Measurements from ENCODE around the gene KIF19. TPM values are rescaled to one million over a fixed set of nuclear protein-coding genes. Genes with fewer than 3 reads are reported as not detected.
"Not testable (repeated sequence)": the region's sequence is repeated elsewhere in the genome, so short reads cannot be mapped to it uniquely, and the experiment has no call there.

KIF19 gene, protein sequence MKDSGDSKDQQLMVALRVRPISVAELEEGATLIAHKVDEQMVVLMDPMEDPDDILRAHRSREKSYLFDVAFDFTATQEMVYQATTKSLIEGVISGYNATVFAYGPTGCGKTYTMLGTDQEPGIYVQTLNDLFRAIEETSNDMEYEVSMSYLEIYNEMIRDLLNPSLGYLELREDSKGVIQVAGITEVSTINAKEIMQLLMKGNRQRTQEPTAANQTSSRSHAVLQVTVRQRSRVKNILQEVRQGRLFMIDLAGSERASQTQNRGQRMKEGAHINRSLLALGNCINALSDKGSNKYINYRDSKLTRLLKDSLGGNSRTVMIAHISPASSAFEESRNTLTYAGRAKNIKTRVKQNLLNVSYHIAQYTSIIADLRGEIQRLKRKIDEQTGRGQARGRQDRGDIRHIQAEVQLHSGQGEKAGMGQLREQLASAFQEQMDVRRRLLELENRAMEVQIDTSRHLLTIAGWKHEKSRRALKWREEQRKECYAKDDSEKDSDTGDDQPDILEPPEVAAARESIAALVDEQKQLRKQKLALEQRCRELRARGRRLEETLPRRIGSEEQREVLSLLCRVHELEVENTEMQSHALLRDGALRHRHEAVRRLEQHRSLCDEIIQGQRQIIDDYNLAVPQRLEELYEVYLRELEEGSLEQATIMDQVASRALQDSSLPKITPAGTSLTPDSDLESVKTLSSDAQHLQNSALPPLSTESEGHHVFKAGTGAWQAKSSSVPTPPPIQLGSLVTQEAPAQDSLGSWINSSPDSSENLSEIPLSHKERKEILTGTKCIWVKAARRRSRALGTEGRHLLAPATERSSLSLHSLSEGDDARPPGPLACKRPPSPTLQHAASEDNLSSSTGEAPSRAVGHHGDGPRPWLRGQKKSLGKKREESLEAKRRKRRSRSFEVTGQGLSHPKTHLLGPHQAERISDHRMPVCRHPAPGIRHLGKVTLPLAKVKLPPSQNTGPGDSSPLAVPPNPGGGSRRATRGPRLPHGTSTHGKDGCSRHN
- not detected in 2 replicates for total RNA-seq

DNA sequence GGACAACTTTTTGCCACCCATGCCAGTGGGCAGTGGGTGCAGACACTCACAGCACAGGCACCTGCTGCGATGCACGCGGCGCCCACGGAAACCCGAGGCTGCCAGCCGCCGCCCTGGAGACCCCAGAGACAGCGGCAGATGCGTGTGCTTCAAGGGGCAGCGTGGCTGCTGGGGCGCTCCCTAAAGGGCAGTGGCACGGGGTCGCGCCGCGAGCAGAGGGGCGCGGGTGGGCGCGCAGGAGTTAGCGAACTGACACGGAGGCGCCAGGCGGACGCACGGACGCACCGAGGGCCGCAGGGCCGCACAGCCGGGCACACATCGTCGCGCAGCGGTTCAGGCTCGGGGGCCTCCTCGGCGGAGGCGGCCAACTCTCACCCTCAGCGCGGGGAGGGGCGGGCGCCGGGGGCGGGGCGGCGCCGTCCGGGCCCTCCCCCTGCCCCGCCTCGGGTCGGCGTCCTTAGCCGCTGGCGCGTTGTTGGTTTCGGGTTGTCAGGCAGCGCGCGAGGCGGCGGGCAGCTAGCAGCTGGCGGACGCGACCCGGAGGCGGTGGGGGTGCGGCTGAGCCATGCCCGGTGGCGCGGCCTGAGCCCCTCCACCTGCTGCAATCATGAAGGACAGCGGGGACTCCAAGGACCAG, at the start of gene KIF19:
Gene KIF19 (plus strand): TSS at position 484 of the 637 bp plus-strand sequence. CDS start 124 bp downstream, at position 608.
- DNase-seq (ENCODE audit: low read depth) = no peak
- peak within 1 kb of the TSS; percentile 15 for H3K4me3 ChIP-seq (ENCODE audit: low read depth, low read length)
- TF ChIP-seq, protein P1, sequence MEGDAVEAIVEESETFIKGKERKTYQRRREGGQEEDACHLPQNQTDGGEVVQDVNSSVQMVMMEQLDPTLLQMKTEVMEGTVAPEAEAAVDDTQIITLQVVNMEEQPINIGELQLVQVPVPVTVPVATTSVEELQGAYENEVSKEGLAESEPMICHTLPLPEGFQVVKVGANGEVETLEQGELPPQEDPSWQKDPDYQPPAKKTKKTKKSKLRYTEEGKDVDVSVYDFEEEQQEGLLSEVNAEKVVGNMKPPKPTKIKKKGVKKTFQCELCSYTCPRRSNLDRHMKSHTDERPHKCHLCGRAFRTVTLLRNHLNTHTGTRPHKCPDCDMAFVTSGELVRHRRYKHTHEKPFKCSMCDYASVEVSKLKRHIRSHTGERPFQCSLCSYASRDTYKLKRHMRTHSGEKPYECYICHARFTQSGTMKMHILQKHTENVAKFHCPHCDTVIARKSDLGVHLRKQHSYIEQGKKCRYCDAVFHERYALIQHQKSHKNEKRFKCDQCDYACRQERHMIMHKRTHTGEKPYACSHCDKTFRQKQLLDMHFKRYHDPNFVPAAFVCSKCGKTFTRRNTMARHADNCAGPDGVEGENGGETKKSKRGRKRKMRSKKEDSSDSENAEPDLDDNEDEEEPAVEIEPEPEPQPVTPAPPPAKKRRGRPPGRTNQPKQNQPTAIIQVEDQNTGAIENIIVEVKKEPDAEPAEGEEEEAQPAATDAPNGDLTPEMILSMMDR (IDR thresholded peaks at IDR 0.05; ENCODE audit: insufficient read depth, low read depth, low read length) = no peak

DNA sequence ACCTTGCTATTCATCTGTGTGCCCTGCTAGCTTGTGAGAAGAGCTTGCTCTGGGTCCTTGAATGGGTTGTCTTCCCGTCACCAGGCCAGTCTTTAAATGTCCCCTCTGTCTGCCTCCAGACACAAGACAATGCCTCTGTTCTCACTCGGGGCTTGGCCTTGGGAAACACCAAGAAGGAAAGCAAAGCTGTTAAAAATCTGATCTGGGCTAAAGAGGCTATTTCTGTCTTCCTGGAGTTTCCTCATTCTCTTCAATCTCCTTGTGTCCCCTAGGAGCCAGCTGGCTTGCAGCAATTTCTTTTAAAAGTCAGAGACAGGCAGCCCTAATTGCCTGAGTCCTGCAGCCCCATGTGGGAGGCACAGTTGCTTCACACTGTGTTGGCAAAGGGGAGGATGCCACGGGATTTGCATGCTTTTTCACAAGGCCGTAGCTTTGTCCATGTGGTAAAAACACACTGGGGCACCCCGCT, 49.5 kb upstream of the KIF19 start:
- H3K4me3 ChIP-seq (ENCODE audit: low read depth, low read length) = no peak overlapping the region
- DNase-seq (ENCODE audit: low read depth) = no peak
- TF ChIP-seq, protein P1 (IDR thresholded peaks at IDR 0.05; ENCODE audit: insufficient read depth, low read depth, low read length) = no peak

DNA sequence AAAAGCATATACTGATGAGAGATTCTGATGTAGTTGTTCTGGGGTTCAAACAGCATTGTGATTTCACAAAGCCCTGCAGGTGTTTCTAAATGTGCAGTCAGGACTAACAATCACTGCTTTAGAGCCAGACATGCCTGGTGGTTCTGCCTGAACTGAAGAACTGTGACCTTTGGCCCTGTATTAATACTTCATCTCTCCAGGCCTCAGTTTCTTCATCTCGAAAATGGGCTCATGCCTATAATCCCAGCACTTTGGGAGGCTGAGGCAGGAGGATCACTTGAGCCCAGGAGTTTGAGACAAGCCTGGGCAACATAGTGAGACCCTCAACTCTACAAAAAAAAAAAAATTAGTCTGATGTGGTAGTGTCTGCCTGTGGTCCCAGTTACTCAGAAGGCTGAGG, 48.1 kb upstream of the KIF19 start:
- TF ChIP-seq, protein P1 (IDR thresholded peaks at IDR 0.05; ENCODE audit: insufficient read depth, low read depth, low read length) = no peak
- H3K4me3 ChIP-seq (ENCODE audit: low read depth, low read length) = no peak overlapping the region
- no peak for DNase-seq (ENCODE audit: low read depth)

DNA sequence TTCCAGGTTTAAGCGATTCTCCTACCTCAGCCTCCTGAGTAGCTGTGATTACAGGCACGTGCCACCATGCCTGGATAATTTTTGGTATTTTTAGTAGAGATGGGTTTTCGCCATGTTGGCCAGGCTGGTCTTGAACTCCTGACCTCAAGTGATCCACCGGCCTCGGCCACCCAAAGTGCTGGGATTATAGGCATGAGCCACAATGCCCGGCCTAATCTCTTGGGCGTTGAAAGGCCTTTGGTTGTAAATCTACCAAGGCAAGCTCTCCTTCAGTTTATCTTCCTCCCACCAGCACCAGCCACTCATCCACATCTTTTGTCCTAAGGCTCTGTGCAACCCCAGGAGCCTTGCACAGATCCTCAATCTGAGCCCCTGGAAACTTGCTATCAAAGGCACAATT, 46.4 kb upstream of the KIF19 start:
- not testable (repeated sequence) for DNase-seq (ENCODE audit: low read depth)

DNA sequence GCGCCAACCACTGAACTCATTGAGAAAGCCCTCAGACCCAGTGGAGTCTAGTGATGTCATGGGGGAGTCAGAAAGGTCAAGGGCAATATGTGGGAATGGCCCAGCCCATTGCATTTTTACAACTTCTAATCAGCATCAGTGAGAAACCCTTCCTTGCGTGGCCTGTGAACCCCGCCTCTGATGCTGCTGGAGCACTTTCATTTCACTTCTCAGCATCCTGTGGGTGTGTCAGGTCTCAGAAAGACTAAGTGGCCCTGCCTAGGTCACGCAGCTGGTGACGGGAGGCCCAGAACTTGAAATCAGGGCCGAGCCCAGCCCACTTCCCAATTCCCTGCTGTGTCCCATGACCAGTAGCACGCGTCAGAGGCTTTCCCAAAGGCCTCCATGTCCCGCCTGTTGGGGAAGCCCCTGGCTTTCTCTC, 45.9 kb upstream of the KIF19 start:
- no peak overlapping the region for H3K4me3 ChIP-seq (ENCODE audit: low read depth, low read length)
- TF ChIP-seq, protein P1 (IDR thresholded peaks at IDR 0.05; ENCODE audit: insufficient read depth, low read depth, low read length) = no peak
- no peak for DNase-seq (ENCODE audit: low read depth)

More for the DNA sequence above, 46.4 kb upstream of the KIF19 start:
- H3K4me3 ChIP-seq (ENCODE audit: low read depth, low read length) = not testable (repeated sequence)

DNA sequence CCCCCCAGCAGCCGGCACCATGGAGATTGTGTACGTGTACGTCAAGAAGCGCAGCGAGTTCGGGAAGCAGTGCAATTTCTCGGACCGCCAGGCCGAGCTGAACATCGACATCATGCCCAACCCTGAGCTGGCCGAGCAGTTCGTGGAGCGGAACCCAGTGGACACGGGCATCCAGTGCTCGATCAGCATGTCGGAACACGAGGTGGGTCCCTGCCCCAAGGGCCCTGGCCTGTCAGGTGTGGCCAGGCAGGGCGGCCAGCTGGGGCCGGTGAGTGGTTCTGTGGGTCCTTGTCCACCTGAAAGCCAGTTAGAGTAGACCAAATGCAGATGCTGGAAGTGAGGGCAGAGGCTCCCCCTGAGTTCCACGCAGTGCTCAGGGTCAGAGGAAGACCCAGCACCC, 44.2 kb upstream of the KIF19 start:
- no peak overlapping the region for H3K4me3 ChIP-seq (ENCODE audit: low read depth, low read length)
- no peak for DNase-seq (ENCODE audit: low read depth)
- TF ChIP-seq, protein P1 (IDR thresholded peaks at IDR 0.05; ENCODE audit: insufficient read depth, low read depth, low read length) = no peak

DNA sequence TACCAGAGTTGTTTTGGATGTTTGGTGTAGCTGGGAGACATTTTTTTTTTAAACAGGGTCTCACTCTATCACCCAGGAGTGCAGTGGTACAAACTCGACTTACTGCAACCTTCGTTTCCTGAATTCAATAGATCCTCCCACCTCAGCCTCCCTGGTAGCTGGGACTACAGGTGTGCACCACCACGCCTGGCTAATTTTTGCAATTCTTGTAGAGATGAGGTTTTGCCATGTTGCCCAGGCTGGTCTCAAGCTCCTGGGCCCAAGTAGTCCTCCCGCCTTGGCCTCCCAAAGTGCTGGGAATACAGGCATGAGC, 43.8 kb upstream of the KIF19 start:
- not testable (repeated sequence) for DNase-seq (ENCODE audit: low read depth); H3K4me3 ChIP-seq (ENCODE audit: low read depth, low read length)

Data from fibroblast of villous mesenchyme (primary cell).